ENCODE results near the gene LY6G6D. TPM values are rescaled to one million over a fixed set of nuclear protein-coding genes. Genes with fewer than 3 reads are reported as not detected.

Gene LY6G6D
- total RNA-seq, 1 donor from 2014 or later = not detected

DNA sequence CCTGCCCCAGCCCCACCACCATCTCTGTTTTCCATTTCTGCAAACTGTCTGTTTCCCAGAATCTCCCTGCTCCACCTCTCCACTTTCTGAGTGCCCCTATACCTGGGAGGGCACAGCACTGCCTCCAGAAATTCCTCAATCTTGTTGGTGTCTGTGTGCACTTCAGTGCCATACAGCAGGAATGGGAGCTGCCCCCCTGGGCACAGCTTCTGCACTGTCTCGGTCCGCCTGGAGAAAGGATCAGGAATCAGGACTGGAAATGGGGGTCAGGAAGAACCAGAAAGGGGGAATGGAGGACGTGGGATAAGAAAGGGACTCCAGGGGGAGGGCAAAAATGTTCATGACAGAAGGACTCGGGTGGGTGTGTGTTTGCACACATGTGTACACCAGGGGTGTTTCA lies 18.6 kb downstream of the LY6G6D start:
- H3K27me3 ChIP-seq (ENCODE audit: control insufficient read depth, insufficient read depth, low read length) = no peaks in the 10 kb centered on the region
- peaks cover 1% of the 10 kb centered on the region for H3K36me3 ChIP-seq (ENCODE audit: control insufficient read depth, insufficient read depth, low read length)
- DNase-seq (ENCODE audit: low read depth) = no peak
- H3K4me3 ChIP-seq (ENCODE audit: low read depth, low read length) = no peak overlapping the region
- TF ChIP-seq, protein P1, sequence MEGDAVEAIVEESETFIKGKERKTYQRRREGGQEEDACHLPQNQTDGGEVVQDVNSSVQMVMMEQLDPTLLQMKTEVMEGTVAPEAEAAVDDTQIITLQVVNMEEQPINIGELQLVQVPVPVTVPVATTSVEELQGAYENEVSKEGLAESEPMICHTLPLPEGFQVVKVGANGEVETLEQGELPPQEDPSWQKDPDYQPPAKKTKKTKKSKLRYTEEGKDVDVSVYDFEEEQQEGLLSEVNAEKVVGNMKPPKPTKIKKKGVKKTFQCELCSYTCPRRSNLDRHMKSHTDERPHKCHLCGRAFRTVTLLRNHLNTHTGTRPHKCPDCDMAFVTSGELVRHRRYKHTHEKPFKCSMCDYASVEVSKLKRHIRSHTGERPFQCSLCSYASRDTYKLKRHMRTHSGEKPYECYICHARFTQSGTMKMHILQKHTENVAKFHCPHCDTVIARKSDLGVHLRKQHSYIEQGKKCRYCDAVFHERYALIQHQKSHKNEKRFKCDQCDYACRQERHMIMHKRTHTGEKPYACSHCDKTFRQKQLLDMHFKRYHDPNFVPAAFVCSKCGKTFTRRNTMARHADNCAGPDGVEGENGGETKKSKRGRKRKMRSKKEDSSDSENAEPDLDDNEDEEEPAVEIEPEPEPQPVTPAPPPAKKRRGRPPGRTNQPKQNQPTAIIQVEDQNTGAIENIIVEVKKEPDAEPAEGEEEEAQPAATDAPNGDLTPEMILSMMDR (IDR thresholded peaks at IDR 0.05; ENCODE audit: insufficient read depth, low read length, poor library complexity, severe bottlenecking) = no peak

DNA sequence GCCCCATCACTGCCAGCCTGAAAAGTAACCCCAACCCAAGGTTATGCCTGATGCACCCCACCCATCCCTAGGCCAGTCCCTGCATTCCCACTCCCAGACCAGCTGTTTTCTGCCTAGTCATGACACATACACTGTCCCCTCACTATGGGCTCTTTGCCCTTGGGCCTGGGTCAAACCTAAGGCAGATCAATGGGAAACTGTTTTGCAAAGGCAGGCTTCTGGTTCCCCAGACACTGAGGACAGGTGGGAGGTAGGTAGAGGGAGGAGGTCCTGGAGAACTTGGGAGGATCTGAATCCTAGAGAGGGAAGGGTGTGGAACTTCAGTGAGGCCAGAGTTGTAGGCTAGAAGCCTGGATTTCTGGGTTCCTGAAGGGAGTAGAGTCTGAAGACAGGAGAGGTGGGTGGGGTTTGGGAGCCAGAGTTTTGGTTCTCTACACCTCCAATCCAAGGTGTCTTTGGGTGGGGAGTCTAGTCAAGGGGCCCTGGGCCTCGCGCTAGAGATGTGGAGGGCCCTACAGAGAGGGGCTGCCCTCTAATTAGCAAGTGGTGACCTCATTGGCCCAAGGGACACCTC lies 19.2 kb downstream of the LY6G6D start:
- no peaks in the 10 kb centered on the region for H3K27me3 ChIP-seq (ENCODE audit: control insufficient read depth, insufficient read depth, low read length)
- TF ChIP-seq, protein P1 (IDR thresholded peaks at IDR 0.05; ENCODE audit: insufficient read depth, low read length, poor library complexity, severe bottlenecking) = no peak
- H3K4me3 ChIP-seq (ENCODE audit: low read depth, low read length) = peak overlapping the region; percentile 94
- no peak for DNase-seq (ENCODE audit: low read depth)
- peaks cover 1% of the 10 kb centered on the region for H3K36me3 ChIP-seq (ENCODE audit: control insufficient read depth, insufficient read depth, low read length)

DNA sequence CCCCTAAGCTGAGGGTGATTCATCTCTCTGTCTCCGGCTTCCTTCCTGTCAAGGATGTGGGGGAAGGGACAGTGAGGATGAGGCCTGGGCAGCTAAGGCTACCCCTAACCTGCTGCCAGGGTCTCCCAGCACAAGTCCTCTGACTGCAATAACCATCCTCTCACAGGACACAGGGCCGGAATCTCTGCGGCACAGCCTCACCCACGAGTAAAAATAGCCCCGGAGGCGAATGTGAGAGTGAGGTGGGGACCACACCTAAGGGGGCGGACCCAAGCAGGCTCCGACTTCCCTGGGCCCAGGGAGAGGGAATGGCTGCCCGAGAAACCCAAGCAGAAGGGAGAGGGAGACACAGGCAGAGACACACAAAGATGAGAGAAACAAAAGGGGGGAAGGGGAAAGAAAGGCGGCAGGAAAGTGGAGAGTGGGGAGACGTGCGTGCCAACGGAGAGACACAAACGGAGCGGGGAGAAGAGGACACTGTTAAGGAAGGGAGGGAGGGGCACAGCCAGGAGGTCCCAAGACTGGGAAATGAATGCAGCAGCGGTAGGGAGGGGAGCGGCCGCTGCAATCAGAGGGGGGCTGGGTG lies 19.8 kb downstream of the LY6G6D start:
- Histone ChIP-seq H3K4me3 (ENCODE audit: low read depth, low read length) (peak overlapping the region; percentile 94), H3K27me3 (ENCODE audit: control insufficient read depth, insufficient read depth, low read length) (no peaks in the 10 kb centered on the region), H3K36me3 (ENCODE audit: control insufficient read depth, insufficient read depth, low read length) (peaks cover 1% of the 10 kb centered on the region)
- TF ChIP-seq, protein P1 (IDR thresholded peaks at IDR 0.05; ENCODE audit: insufficient read depth, low read length, poor library complexity, severe bottlenecking) = no peak
- no peak for DNase-seq (ENCODE audit: low read depth)

DNA sequence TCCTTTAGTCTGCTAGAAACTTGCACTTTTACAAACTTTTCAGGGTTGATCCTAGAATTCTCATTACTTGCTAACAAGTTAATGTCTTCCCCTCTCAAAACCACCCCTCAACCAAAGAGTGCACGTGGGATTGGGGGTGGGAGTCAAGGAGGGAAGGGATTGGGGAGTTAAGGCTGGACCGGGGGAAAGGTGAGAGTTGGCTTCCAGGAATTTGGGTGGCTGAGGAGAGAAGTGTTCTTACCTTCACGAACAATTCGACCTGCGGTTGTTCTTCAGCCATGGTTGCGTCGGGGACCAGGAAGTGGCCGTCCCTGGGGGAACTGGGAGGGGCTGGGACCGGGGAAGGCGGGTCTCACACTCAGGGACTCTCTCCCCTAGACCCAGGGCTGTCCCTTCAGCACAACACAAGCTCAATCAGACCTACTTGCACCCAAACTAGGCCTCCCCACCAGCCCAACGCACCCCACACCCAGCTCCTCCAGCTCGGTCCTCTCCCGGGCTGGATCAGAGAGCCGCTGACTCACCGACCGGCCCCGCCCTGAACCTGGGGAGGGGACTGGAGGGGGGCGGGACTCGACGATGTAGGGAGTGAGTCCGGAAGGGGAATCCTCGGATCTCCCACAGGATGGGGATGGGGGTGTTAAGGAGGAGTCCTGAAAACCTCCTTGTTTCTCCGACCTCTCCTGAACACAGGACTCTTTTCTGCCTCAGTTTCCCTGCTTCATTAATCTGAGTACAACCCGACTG lies 21.0 kb downstream of the LY6G6D start, which contains the start of gene CLIC1:
Gene CLIC1, minus strand, starts transcription at position 510 of the 747 bp plus-strand sequence. Its CDS starts 230 bp downstream, at position 280.
- Histone ChIP-seq H3K36me3 (ENCODE audit: control insufficient read depth, insufficient read depth, low read length) (no peaks in the 10 kb centered on the region), H3K4me3 (ENCODE audit: low read depth, low read length) (peak within 1 kb of the TSS; percentile 94), H3K27me3 (ENCODE audit: control insufficient read depth, insufficient read depth, low read length) (no peaks in the 10 kb centered on the region)
- TF ChIP-seq, protein P1 (IDR thresholded peaks at IDR 0.05; ENCODE audit: insufficient read depth, low read length, poor library complexity, severe bottlenecking) = no peak
- DNase-seq (ENCODE audit: low read depth) = no peak

DNA sequence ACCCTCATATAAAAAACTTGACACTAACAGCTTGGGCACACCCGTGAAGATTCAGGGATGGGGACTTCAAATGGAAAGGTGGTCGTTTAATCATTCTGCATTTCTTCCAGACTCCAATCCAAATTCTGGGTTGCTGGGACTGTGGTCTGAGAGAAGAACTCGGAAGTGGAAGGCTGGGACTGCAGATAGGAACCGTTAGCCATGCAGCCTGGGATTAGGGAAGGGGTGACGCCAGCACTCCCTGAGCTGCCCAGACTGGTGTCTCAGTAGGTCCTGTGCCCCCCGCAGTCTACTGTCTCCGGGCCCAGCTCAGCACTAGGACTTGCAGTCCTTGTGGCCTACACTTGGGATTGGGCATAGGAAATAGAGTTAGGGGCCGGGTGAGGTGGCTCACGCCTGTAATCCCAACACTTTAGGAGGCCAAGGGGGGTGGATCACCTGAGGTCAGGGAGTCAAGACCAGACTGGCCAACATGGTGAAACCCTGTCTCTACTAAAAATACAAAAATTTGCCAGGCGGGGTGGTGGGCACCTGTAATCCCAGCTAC lies 21.7 kb downstream of the LY6G6D start:
- TF ChIP-seq, protein P1 (IDR thresholded peaks at IDR 0.05; ENCODE audit: insufficient read depth, low read length, poor library complexity, severe bottlenecking) = no peak
- DNase-seq (ENCODE audit: low read depth) = no peak
- peak overlapping the region; percentile 94 for H3K4me3 ChIP-seq (ENCODE audit: low read depth, low read length)
- no peaks in the 10 kb centered on the region for H3K27me3 ChIP-seq (ENCODE audit: control insufficient read depth, insufficient read depth, low read length)
- H3K36me3 ChIP-seq (ENCODE audit: control insufficient read depth, insufficient read depth, low read length) = peaks cover 2% of the 10 kb centered on the region

Data from kidney epithelial cell (primary cell).